GM18873 (cell line): ENCODE results near the gene EEF1AKMT1.

Source experiments
- ATAC-seq: cut with Tn5 transposase; IDR thresholded peaks from one replicate; pipeline ENCODE4 v1.9.1; 2021; ENCODE audit warnings: mild to moderate bottlenecking, moderate library complexity, moderate number of reproducible peaks; ENCODE audit not compliant: unreplicated experiment, low FRiP score

The EEF1AKMT1 gene

DNA sequence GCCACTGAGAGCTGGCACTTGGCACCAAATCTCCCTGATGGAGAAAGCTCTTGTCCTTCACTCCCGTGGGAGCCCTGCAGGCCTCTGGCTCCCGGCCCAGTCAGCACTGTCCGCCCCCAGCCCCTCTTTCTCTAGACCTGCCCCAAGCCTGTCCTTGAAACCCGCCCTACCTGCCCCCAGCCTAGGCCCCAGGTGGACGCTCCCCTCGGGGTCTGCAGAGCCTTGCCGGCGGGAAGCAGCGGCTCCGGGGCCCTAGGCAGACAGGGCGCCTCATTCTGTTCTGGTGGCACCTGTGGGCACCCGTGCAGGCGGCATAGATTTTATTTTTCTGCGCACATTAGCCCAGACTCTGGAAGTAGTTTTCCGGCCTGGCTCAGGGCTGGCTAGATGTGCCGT lies 52.7 kb downstream of the EEF1AKMT1 start:
- ATAC-seq: no peak

DNA sequence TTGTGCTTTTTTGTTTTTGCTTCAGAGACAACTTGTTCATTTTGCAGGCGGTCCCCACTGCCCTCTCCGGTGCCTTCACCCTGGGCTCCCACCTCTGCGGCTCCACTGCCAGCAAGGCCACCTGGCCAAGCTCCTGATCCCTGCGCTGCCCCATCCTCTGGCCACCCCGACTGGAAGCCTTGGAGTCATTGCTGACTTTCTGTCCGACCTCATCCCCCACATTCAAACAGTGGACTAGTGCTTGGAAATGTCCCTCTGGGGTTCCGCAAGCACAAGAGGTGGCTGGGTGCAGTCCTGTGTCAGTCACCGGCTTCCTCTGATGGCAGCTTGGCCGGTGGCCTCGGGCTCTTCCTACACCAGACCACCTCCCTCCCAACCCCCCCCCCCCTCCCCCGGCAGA lies 53.3 kb downstream of the EEF1AKMT1 start:
- ATAC-seq: no peak

DNA sequence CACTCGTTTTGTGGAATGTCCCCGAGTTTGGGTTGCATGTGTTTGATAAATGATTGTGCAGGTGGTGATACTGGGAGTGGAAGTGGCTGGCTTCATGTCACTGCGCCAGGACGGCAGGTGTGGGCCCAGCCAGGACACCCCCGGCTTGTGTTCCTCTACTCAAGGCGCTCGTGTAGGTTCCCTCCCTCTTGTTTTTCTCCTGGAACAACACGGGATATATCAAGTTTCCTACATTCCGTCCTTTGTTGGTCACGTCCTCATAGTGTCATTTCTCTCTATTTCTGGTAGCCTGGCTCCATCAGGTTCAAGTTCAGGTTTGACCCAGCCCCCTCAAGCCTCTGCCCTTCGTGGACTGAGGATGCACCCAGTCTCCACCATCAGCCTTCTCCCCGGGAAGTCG lies 54.0 kb downstream of the EEF1AKMT1 start:
- ATAC-seq: no peak

DNA sequence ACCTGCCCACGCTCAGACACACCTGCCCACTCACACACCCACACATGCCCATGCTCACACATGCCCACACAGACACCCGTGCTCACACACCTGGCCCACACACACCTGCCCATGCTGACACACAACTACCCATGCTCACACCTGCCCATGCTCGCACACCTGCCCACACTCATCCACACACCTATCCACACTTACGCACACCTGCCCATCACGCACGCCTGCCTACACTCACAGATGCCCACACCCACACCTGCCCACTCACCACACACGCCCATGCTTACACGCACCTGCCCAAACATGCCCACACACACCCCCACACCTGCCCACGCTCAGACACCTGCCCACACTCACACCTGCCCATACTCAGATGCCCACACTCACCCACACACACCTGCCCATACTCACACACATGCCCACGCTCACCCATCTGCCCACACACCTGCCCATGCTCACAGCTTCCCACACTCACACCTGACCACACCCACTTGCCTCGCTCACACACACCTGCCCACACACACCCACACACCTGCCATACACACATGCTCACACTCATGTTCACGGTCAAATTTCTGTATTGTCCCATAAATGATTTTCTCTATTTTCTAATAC lies 54.7 kb downstream of the EEF1AKMT1 start:
- no peak for ATAC-seq

DNA sequence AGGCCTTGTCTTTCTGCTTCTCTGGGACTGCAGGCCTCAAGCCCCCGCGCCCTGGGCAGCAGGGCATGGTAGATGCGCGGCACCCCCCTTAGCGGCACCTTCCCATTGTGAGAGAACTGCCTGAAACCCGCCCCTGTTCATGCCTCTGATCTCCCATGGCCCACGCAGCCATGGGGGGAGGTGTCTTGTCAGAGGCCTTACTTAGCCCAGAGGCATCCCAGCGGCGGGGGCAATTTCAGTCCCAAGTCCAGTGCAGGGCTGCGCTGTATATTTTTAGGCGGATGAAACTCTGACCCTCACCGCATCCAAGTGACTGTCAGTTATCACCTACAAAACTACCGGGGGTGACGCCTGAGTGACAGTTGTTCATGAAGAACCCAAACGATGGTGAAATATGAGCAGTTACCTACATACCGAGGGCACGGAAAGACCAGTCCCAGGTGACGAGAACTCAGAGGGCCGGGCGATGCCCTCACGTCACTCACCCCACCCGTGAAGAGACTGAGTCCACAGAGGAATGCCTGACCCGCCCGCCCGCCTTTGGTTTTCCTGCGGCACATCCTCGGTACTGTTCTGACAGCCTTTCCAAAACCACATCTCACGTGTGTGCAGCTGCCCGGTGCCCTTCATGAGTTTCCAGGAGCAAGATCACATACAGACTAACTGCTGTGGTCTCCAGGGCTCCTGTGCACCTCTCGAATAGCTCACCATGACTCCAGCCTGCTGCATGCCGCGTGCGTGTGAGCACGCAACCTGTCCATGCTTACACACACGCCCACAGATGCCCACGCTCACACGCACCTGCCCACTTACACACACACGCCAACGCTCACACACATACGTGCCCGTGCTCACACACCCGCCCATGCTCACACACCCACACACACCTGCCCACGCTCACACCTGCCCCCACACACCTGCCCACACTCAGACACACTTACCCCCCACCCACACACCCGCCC lies 55.9 kb downstream of the EEF1AKMT1 start:
- ATAC-seq: no peak

DNA sequence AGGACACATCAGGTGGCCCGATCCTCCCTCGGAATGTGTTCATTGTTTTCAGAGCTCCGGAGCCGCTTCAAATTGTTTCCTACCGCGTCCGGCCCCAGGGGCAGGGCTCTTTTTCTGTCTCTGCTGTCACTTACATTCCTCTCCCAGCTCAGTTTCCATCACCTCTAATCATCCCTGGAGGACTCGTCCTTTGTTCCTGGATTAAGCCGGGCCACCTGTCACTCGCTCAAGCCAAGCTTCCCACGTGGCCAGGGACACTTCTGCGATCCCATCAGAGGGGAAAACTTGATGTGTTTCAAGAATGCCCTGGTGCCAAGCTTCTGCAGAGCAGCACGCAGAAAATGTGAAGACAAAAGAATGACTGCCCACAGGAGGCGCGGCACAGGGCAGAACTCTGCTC lies 56.8 kb downstream of the EEF1AKMT1 start:
- no peak for ATAC-seq

DNA sequence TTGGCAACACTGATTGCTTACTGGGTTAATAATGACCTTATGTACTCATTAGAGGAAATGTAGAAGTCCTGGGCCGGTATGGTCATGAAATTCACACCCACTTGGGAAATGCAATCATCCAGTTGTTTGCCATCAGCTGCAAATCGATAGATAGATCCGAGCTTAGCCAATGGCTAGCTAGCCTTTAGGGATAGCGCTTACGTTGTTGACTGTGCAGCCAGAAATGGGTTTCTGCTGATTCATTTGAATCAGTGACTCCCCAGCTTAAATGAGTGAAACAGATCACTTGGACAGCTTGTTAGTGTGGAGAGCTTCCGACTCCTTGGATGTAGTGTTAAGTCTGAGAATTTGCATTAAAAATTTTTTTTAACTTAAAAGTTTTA lies 58.4 kb downstream of the EEF1AKMT1 start:
- no peak for ATAC-seq

DNA sequence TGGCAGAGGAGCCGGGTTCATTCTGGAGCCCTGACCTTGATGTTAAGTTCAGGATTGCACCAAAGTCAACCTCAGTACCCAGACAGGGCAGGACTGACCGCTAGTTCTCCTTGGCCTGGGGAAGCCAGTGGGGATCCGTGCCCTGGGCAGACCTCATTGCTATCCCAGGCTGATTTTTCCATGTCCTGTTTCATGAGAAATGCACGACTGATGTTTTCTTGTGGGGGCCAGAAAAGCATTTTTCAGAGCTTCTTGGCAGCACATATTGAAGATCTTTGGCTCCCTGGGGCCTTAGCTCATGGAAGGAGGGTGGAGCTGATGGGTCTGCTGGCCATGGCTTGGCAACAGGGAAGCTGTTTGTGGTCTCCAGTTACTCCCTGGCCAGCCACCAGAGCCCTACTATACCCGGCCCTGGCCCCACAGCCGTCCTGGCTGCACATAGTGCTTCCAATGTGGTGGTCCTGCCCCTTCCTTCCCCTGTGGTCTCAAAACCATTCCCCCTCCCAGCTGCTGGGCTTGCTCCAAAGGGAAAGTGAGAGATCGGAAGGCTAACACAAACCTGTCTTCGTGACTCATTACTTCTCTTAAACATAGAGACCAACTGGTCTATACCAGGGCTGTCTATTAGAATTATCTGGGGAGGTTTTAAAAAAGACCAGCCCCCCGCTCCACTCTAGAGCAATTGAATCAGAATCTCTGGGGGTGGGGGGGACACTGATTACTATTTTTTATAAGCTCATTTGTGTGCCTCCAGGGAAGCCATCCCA lies 59.0 kb downstream of the EEF1AKMT1 start:
- no peak for ATAC-seq

DNA sequence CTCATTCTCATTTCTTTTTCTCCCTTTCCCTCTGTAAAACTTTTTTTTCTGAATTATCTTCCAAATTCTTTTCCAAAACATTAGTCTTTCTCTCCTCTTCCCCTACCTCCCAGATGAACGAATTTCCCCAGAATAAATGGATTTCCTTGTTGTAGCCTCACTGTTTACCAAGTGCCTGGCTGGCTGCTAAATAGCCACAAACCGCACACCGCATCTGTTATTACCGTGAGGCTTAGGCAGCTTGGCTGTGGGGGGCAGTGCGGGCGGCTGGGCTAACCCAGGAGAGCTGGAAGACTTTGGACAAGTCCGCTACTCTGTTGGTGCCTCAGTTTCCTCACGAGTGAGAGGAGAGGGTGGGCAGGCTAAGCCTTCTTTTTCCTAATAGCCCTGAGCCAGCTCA lies 59.6 kb downstream of the EEF1AKMT1 start:
- no peak for ATAC-seq

DNA sequence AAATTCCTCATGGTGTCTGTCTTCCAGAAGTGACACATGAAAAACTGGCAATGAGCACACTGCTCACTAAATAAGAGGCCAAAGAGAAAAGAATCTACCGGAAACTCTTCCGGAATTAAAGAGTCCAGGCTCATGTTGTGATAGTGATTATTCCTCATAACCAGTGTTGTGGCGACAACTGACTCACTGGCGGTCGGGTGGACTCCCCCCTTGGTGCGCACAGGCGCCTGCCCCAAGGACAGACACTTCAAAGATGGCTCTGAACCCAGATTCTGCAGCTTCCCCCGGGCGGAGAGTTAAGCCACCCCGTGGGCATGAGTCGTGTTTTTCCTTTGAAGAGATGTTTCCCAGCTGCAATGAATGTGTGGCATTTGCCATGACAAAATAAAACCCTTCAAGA lies 60.0 kb downstream of the EEF1AKMT1 start:
- ATAC-seq: no peak

DNA sequence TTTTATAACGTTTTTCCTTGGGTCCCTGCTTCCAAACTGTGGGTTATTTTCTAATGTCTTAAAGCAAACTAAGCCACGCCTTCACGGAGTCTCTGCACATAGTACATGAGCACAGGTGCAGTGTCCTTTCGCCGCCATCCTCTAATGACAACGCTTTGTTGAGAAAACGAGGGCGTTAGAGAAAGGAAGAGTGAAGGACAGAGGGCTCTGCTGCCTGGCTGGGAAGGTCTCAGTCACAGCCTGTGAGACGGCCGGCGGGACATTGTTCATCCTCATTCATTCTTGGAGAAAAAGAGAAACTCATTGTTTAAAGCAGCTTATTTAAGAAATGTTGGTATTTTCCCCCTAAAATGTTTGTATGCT lies 60.8 kb downstream of the EEF1AKMT1 start:
- no peak for ATAC-seq

DNA sequence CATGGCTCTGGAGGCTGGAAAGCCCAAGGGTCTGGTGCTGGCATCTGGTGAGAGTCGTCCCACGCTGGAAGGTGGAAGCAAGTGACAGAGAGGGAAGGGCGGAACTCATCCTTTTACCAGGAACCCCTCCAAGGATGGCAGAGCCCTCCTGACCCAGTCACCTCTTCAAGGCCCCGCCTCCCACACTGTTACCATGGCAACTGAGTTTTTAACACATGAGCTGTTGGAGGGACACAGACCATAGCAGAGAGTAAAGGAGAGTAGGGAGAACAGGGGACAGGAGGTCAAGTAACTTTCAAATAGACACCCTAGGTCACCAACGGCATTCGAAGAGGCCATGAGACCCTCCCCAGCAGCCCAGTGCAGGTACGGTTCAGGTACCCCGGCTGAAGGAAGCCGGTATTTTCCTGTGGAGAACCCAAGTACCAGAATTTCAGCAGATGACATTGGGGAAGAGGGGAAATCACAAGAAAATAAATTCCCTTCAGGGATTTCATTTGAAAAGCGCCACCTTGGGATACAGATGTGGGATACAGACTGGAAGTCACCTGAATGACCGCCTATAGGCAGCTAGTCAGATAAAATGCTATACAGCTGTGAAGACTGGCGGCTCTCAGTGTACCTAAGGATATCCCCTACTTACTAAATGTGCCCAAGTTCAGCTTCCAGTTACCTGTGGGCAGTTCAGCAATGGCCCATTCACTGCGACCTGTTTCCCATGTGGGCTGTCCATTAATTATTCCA lies 62.3 kb downstream of the EEF1AKMT1 start:
- no peak for ATAC-seq

DNA sequence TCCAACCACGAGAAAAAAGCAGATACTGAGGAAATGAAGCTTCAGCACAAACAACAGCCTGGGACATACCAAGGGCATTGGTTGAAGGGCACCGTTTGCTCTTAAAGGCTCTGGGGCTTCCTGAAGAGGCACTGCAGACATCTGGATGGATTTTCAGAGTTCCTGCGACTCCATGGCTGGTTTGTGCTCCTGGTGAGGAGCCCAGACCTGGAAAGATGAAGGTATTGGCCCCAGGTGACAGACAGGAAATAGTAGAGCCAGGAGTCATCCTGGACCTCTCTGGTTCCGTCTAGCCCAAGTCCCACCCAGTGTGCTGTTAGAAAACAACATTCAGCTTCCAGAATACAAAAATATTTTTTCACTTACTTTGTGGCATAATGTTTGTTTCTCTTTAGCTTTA lies 64.0 kb downstream of the EEF1AKMT1 start:
- ATAC-seq: no peak

DNA sequence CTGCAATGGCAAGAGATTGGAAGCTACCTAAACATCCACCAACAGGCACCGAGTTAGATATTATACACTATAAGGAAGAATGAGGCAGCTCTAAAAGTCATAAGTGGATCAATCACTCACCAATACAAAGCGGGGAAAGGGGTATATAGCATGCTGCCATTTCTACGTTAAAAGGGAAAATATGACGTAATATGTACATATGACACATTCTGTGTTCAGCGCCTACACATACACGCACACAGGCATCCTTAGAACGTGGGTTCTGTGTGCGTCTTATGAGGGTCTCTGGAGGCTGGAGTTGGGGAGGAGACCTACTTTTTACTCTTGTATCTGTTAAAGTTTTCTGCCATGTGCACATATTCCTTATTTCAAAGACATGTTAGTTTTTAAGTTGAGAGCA lies 64.4 kb downstream of the EEF1AKMT1 start:
- no peak for ATAC-seq

DNA sequence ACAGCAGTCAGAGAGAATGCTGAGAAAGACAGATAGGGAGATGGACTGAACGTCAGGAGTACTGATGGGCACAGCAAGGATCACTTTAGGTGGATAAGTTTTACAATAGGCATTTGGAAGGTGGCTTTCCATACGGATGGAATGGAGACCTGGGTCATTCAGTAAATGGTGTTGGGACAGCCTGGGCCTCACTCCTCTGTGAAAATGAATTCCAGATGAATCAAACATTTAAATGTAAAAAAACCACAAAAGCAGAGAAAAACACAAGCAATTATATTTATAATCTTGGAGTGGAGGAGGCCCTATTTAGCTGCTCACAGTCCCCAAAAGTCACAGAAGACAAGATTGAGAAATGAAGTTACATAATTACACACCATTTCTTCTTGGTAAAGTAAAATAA lies 65.5 kb downstream of the EEF1AKMT1 start:
- ATAC-seq: no peak

DNA sequence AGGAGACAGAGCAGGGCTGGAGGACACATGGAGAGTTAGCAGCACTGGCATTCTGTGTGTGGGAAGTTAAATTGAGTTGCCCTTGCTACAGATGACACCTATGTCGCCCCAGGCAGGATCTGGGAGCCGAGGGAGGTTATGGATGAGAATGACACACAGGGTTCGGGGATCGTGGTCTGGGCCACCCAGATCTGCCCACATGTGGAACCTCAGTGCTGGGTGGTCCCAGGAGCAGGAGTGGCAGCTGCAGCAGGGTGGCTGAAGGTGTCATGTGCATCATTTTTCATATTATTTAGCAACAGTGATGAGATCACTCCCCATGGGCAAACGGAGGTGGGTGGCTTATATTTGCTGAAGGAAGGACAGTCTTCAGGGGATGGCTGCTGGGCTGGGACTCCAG lies 67.1 kb downstream of the EEF1AKMT1 start:
- ATAC-seq: no peak

DNA sequence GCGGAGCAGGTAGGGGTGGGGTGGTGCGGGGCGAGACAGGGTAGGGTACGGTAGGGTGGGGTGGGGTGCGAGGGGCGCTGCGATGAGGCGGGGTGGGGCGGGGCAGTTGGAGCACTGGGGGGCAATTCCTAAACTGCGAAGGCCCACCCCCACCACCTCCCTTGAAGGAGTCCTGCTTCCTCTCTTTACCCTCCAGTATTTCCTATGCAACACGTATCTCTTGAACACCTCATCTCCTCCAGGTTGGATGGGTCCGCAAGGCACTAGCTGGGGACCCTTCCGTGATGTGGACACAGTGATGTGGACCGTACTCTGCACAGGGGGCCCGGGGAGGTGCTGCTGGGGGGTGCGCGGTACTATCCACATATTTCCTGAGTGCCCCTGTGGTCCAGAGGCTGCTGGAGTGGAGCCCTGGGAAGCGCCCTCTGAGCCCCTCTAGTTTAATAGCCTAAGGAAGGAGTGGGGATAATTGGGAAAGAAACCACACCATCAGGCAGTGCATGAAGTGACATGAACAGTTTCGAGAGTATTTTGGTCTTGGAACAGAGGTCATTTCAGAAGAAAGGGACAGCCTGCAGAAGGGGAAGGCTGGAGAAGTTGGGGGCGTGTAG lies 69.2 kb downstream of the EEF1AKMT1 start:
- ATAC-seq: no peak

DNA sequence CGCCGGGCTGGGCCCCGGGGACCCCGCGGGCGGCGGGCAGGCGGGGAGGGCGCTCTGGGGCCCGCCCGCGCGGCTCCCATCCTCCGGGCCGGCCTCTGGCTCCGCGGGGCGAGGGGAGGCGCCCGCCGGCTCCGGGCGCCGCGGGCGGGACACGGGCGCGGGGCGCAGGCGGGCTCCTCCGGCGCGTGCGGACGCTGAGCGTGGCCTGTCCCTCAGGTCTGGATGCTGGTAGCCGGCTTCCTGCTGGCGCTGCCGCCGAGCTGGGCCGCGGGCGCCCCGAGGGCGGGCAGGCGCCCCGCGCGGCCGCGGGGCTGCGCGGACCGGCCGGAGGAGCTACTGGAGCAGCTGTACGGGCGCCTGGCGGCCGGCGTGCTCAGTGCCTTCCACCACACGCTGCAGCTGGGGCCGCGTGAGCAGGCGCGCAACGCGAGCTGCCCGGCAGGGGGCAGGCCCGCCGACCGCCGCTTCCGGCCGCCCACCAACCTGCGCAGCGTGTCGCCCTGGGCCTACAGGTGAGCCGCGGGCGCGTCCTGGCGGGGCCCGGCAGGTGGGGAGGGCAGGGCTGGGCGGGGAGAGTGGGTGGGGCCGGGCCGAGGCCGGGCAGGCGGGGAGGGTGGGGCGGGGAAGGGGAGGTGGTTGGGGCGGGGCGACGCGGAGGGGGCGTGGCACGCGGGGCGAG lies 69.8 kb downstream of the EEF1AKMT1 start:
- peak; percentile 68 for ATAC-seq

DNA sequence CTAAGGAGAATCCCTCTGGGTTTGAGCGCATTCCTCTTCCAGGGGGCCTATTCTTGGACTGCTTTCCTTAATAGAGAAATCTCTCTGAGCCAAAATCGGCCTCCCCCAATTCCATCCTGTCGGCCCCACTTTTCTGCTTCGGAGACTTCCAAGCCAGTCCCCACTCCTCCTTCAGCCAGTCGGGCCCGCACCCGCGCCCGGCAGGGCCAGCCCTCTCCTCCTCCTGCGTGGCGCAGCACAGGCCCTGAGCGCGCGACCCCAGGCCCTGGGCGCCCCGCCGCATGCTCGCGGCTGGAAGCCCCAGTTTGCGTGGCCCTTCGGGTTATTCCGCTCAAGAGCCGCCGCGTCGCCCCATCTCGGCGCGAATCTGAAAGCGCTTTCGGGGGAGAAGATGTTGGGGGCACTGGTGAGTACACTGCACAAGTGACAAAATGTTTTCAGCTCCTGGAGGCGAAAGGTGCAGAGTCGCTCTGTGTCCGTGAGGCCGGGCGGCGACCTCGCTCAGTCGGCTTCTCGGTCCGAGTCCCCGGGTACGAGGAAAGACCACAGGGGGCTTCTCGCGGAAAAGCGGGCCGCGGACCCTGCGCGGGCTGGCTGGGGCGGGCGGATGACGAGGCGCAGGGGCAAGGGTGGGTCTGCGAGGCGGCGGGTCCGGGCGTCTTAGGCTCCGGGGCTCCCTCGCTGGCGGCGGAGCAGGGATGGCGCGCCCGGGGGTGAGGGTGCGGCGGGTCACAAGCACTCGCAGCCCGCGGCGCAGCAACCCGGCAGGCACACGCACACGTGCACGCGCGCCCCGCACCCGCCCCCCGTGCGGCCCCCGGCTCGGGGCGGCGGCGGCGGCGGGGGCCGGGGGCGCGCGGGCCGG lies 70.6 kb downstream of the EEF1AKMT1 start, which contains the start of gene IL17D:
Gene IL17D (plus strand): TSS at position 785 of the 865 bp plus-strand sequence. CDS start 303 bp downstream, outside the sequence.
- ATAC-seq: peak; percentile 17
